ENCODE results near the gene IPO4. TPM values are rescaled to one million over a fixed set of nuclear protein-coding genes. Genes with fewer than 3 reads are reported as not detected.

The IPO4 gene
- total RNA-seq, 2 experiments from 2014 or later: 98.4 to 102 TPM

DNA sequence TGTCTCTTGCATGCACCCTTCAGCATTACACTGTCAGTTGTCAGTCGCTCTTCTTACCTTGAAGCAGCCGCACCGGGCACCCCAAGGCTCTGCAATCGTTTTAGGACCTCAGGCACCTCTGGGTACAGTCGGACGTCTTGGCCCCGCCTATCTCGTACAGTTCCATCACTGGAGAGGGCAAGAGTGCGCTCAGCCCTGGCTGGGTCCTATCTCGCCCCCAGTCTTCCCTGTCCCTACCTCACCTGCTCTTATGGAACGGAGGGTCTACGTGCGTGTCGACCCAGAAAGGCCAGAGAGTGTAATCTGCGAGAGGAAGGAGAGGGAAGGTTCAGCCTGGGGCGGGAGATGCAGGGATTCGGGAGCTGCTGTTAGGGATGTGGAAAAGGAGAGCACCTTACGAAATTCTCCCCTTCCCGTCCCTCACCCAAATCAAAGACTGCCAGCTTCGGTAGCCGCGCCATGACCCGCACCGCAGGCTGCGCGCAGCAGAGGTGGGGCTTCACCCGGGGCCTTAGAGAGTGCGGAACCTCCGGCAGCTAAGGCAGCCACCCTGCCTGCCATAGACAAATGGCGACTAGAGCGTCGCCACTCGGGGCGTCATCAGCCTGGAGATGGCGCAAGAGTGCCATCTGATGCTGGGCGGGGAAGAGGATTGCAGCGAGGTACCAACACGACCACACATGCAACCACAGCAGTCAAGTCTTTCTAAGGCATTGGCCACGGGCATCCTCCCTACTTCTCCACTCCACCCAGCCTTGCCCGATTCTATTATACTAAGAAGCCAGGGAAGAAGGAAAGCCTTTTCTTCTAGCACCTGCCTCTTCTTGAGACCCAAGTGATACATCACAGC is 27.1 kb upstream of the IPO4 start, which contains the start of gene MDP1:
TSS of gene MDP1 (minus strand) at position 572 of the 850 bp plus-strand sequence. CDS start at position 461, 111 bp downstream.
- peak; percentile 91 for DNase-seq
- CTCF ChIA-PET: interaction anchor here (0.7 to 3.6 kb wide), 18 partner anchors 9 to 216 kb away, joined by 3 to 25 read pairs (median 4); partner anchors contain the start of genes DHRS1, IPO4, IRF9 and LTB4R
- Mint-ChIP-seq H3K27me3 (no peaks in the 10 kb centered on the region), H3K9me3 (no peaks in the 10 kb centered on the region), H3K4me3 (peak within 1 kb of the TSS; percentile 97), H3K27ac (peak within 1 kb of the TSS; percentile 98), H3K36me3 (ENCODE audit: low read depth) (peaks cover 33% of the 10 kb centered on the region), H3K4me1 (ENCODE audit: low read depth) (peaks cover 40% of the 10 kb centered on the region)
- intact Hi-C loops (cut with micrococcal nuclease): no loop called here
- peak; percentile 45 for TF ChIP-seq CTCF (IDR thresholded peaks at IDR 0.05)
- ATAC-seq: peak; percentile 74
- POLR2A ChIA-PET: interaction anchor here (1.1 to 4.1 kb wide), 13 partner anchors 9 to 215 kb away, joined by 3 to 41 read pairs (median 5); partner anchors contain the start of genes DHRS1, GMPR2, IPO4 and IRF9

DNA sequence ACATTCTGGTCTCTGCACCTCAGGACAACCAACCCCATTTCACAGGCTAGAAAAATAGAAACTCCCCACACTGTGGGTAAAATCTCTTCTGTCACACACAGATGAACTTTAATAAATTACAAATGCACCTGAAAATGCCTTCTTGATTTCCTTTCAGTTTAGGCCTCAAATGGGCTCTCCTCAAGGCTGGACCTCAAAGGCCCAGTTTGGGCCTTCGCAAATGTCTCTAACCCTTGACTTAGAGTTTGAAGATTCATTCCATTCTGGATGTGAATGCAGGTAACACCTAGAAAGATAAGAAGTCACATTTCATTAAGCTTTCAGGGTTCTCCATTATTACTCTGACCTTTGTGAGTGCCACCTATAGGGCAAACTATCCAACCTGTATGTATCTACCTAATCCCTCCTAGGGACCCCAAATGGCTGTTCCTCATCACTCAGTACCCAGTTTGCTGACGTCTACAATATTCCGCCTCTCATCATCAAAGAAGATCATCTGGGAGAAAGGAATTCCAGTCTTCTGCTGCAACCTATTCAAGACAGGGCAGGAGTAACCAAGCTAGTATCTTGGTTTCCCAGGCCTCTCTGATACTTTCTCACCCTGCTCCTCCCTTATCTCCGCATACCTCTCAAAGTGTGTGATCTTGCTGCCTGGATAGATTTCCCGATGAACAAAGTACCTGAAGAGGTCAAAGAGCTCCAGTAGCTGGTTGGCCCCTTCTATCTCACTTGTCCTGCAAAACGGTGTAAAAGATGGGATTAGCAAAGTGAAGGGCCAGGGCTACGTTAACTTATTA is 25.4 kb upstream of the IPO4 start:
- DNase-seq (no peak), ATAC-seq (no peak)
- peaks cover 46% of the 10 kb centered on the region for H3K36me3 Mint-ChIP-seq (ENCODE audit: low read depth)
- H3K9me3 Mint-ChIP-seq: no peaks in the 10 kb centered on the region
- ChIA-PET CTCF (interaction anchor here (0.7 to 4.7 kb wide), 14 partner anchors 14 to 217 kb away, joined by 3 to 25 read pairs (median 6); partner anchors contain the start of genes CIDEB, DHRS1, EMC9 and NOP9), POLR2A (interaction anchor here (0.6 to 4.1 kb wide), 29 partner anchors 10 to 125 kb away, joined by 3 to 41 read pairs (median 3); partner anchors contain the start of genes CIDEB, DCAF11, DHRS1 and GMPR2)
- peak overlapping the region; percentile 98 for H3K27ac Mint-ChIP-seq
- peak; percentile 32 for TF ChIP-seq CTCF (IDR thresholded peaks at IDR 0.05)
- peaks cover 45% of the 10 kb centered on the region for H3K4me1 Mint-ChIP-seq (ENCODE audit: low read depth)
- H3K27me3 Mint-ChIP-seq: no peaks in the 10 kb centered on the region
- H3K4me3 Mint-ChIP-seq: peak overlapping the region; percentile 97
- intact Hi-C loops (cut with micrococcal nuclease): no loop called here

GRCh38 chr14:24212924-24213865 is 24.6 kb upstream of the IPO4 start, which contains the start of gene CHMP4A:
Gene CHMP4A (minus strand): TSS chr14:24213488. CDS start chr14:24213439, 49 bp downstream.
- intact Hi-C loops (cut with micrococcal nuclease): no loop called here
- peak within 1 kb of the TSS; percentile 97 for H3K4me3 Mint-ChIP-seq
- H3K36me3 Mint-ChIP-seq (ENCODE audit: low read depth): peaks cover 49% of the 10 kb centered on the region
- ChIA-PET POLR2A (interaction anchor here (0.6 to 4.1 kb wide), 32 partner anchors 9 to 126 kb away, joined by 3 to 41 read pairs (median 3); partner anchors contain the start of genes CIDEB, DHRS1, GMPR2 and IPO4), CTCF (interaction anchor here (0.8 to 4.7 kb wide), 10 partner anchors 15 to 218 kb away, joined by 3 to 25 read pairs (median 10); partner anchors contain the start of genes CIDEB, DHRS1, NOP9 and TINF2)
- peak; percentile 85 for ATAC-seq
- peak; percentile 99 for DNase-seq
- peaks cover 45% of the 10 kb centered on the region for H3K4me1 Mint-ChIP-seq (ENCODE audit: low read depth)
- no peaks in the 10 kb centered on the region for H3K27me3 Mint-ChIP-seq
- no peak for TF ChIP-seq CTCF (IDR thresholded peaks at IDR 0.05)
- H3K27ac Mint-ChIP-seq: peak within 1 kb of the TSS; percentile 98
- no peaks in the 10 kb centered on the region for H3K9me3 Mint-ChIP-seq

GRCh38 chr14:24211311-24211710 is 22.7 kb upstream of the IPO4 start:
- POLR2A ChIA-PET: interaction anchor here (0.6 to 8.5 kb wide), 4 partner anchors 16 to 65 kb away, joined by 3 to 58 read pairs (median 4); partner anchors contain the start of genes PSME2, TINF2 and TM9SF1
- no peaks in the 10 kb centered on the region for H3K9me3 Mint-ChIP-seq
- CTCF ChIA-PET: interaction anchor here (1.2 to 4.7 kb wide), 3 partner anchors 10 to 96 kb away, joined by 3 to 24 read pairs (median 3); partner anchors contain the start of genes CIDEB and TINF2
- TF ChIP-seq CTCF (IDR thresholded peaks at IDR 0.05): no peak
- ATAC-seq (no peak), DNase-seq (no peak)
- H3K4me3 Mint-ChIP-seq: peak overlapping the region; percentile 97
- H3K27me3 Mint-ChIP-seq: no peaks in the 10 kb centered on the region
- intact Hi-C loops (cut with micrococcal nuclease): no loop called here
- peak overlapping the region; percentile 98 for H3K27ac Mint-ChIP-seq
- H3K36me3 Mint-ChIP-seq (ENCODE audit: low read depth): peaks cover 64% of the 10 kb centered on the region
- H3K4me1 Mint-ChIP-seq (ENCODE audit: low read depth): peaks cover 56% of the 10 kb centered on the region

Measured in activated CD8-positive, alpha-beta T cell treated with anti-CD3 and anti-CD28 coated beads for 36 hours (primary cell).